Caki2 (cell line): ENCODE measurements around the gene INTS1. TPM values are rescaled to one million over a fixed set of nuclear protein-coding genes. Genes with fewer than 3 reads are reported as not detected.

Source experiments
- total RNA-seq: library from RNA; depleted of rRNA; stranded (reverse); fragments of >200 nt; shearing (Covaris generic); gene quantifications from 2 replicates; pipeline ENCODE4 v1.2.3, GENCODE V29; 2014; ENCODE audit warnings: low replicate concordance; rRNA removed

INTS1 gene
- total RNA-seq, 1 experiment from 2014 or later = 39.4 TPM

Other genes starting within 250 kb of the INTS1 start
- 8.8 and 13.5 TPM in 2 replicates for gene MICALL2, start 44.9 kb downstream of the INTS1 start, total RNA-seq
- gene MAFK, start 26.3 kb upstream of the INTS1 start, total RNA-seq = 26.5 and 33.2 TPM in 2 replicates
- gene TMEM184A, start 51.8 kb upstream of the INTS1 start, total RNA-seq = 13.4 and 16.6 TPM in 2 replicates
- gene PSMG3, start 65.6 kb upstream of the INTS1 start, total RNA-seq = 101 and 106 TPM in 2 replicates
- not detected in 2 replicates for gene ELFN1, start 165.9 kb upstream of the INTS1 start, total RNA-seq